Activated naive CD4-positive, alpha-beta T cell treated with anti-CD3 and anti-CD28 coated beads, Interleukin-2, amount 50 U/mL, for 72 hours (primary cell): ENCODE results near the gene PDX1. TPM values are rescaled to one million over a fixed set of nuclear protein-coding genes. Genes with fewer than 3 reads are reported as not detected.

Experiments
- ATAC-seq, 2 donors: fragments of 150-1000 bp; cut with Tn5 transposase; 2 replicates each; pipeline ENCODE4 v1.10.0; 2021; ENCODE audit warnings: mild to moderate bottlenecking in 2 of 2, moderate library complexity in 2 of 2
- DNase-seq, 2 donors: peaks; one replicate each; pipeline ENCODE4 v3.0.0; 2021 to 2022; ENCODE audit warnings: low spot score in 2 of 2
- H3K27ac Mint-ChIP-seq, 2 donors: one replicate each; pipeline ENCODE4 v1.8.0; 2022; ENCODE audit warnings: mild to moderate bottlenecking in 2 of 2, mixed read lengths in 2 of 2
- H3K36me3 Mint-ChIP-seq, 2 donors: one replicate each; pipeline ENCODE4 v1.8.0; 2022; ENCODE audit warnings: mixed read lengths in 2 of 2
- H3K9me3 Mint-ChIP-seq, 2 donors: one replicate each; pipeline ENCODE4 v1.8.0; 2022; ENCODE audit warnings: mixed read lengths in 2 of 2
- total RNA-seq, 2 donors: library from RNA; stranded (reverse); gene quantifications; one replicate each; pipeline ENCODE4 v1.2.3, GENCODE V29; 2022

PDX1 gene
- total RNA-seq, 2 donors from 2014 or later: not detected

GRCh38 chr13:27920677-27921420, 1.0 kb downstream of the PDX1 start:
- DNase-seq (peak in 1 of 2 donors; percentile 18), ATAC-seq (peak; percentile 20 to 33)
- Mint-ChIP-seq H3K27ac (no peak overlapping the region), H3K36me3 (peaks cover 8 to 9% of the 10 kb centered on the region in 2 donors), H3K9me3 (no peaks in the 10 kb centered on the region)

GRCh38 chr13:27921421-27921960, 1.7 kb downstream of the PDX1 start:
- Mint-ChIP-seq H3K27ac (no peak overlapping the region), H3K9me3 (no peaks in the 10 kb centered on the region), H3K36me3 (peaks cover 8 to 9% of the 10 kb centered on the region in 2 donors)
- ATAC-seq (peak; percentile 56 to 57), DNase-seq (peak in 1 of 2 donors; percentile 48)

- no peak for DNase-seq
- H3K9me3 Mint-ChIP-seq: no peaks in the 10 kb centered on the region
- ATAC-seq: no peak
- H3K27ac Mint-ChIP-seq: no peak overlapping the region
- H3K36me3 Mint-ChIP-seq: peaks cover 8 to 12% of the 10 kb centered on the region in 2 donors
Measured at GRCh38 chr13:27921961-27922882, 2.4 kb downstream of the PDX1 start.

GRCh38 chr13:27922883-27923612, 3.2 kb downstream of the PDX1 start:
- Mint-ChIP-seq H3K27ac (peak overlapping the region in 1 of 2 donors; percentile 27), H3K9me3 (no peaks in the 10 kb centered on the region), H3K36me3 (peaks cover 8 to 19% of the 10 kb centered on the region in 2 donors)
- DNase-seq: peak in 1 of 2 donors; percentile 17
- no peak for ATAC-seq

- Mint-ChIP-seq H3K36me3 (peaks cover 7 to 20% of the 10 kb centered on the region in 2 donors), H3K9me3 (no peaks in the 10 kb centered on the region), H3K27ac (no peak overlapping the region)
- no peak for ATAC-seq
- DNase-seq: peak in 1 of 2 donors; percentile 41
Measured at GRCh38 chr13:27923794-27924528, 4.2 kb downstream of the PDX1 start.

- H3K36me3 Mint-ChIP-seq: peaks cover 7 to 24% of the 10 kb centered on the region in 2 donors
- ATAC-seq (no peak), DNase-seq (no peak)
- H3K27ac Mint-ChIP-seq: no peak overlapping the region
- no peaks in the 10 kb centered on the region for H3K9me3 Mint-ChIP-seq
Measured at GRCh38 chr13:27924529-27925141, 4.8 kb downstream of the PDX1 start.

GRCh38 chr13:27925220-27925991, 5.6 kb downstream of the PDX1 start:
- DNase-seq: no peak
- H3K9me3 Mint-ChIP-seq: no peaks in the 10 kb centered on the region
- H3K27ac Mint-ChIP-seq: peak overlapping the region in 1 of 2 donors; percentile 5
- no peak for ATAC-seq
- peaks cover 7 to 24% of the 10 kb centered on the region in 2 donors for H3K36me3 Mint-ChIP-seq

GRCh38 chr13:27926644-27927434, 7.0 kb downstream of the PDX1 start:
- no peaks in the 10 kb centered on the region for H3K9me3 Mint-ChIP-seq
- H3K36me3 Mint-ChIP-seq: peaks cover 7 to 24% of the 10 kb centered on the region in 2 donors
- peak overlapping the region in 1 of 2 donors; percentile 87 for H3K27ac Mint-ChIP-seq
- no peak for ATAC-seq
- DNase-seq: no peak

GRCh38 chr13:27927444-27928352, 7.9 kb downstream of the PDX1 start:
- ATAC-seq: no peak
- H3K27ac Mint-ChIP-seq: peak overlapping the region in 1 of 2 donors; percentile 87
- no peaks in the 10 kb centered on the region for H3K9me3 Mint-ChIP-seq
- DNase-seq: peak in 1 of 2 donors; percentile 29
- peaks cover 7 to 24% of the 10 kb centered on the region in 2 donors for H3K36me3 Mint-ChIP-seq

- ATAC-seq (no peak), DNase-seq (no peak)
- H3K36me3 Mint-ChIP-seq: peaks cover 7 to 21% of the 10 kb centered on the region in 2 donors
- H3K27ac Mint-ChIP-seq: no peak overlapping the region
- no peaks in the 10 kb centered on the region for H3K9me3 Mint-ChIP-seq
Measured at GRCh38 chr13:27928353-27928804, 8.6 kb downstream of the PDX1 start.

- no peaks in the 10 kb centered on the region for H3K9me3 Mint-ChIP-seq
- no peak for DNase-seq
- no peak for ATAC-seq
- peaks cover 7 to 16% of the 10 kb centered on the region in 2 donors for H3K36me3 Mint-ChIP-seq
- H3K27ac Mint-ChIP-seq: no peak overlapping the region
Measured at GRCh38 chr13:27928805-27929753, 9.3 kb downstream of the PDX1 start.

- H3K27ac Mint-ChIP-seq: no peak overlapping the region
- no peak for ATAC-seq
- no peaks in the 10 kb centered on the region for H3K9me3 Mint-ChIP-seq
- DNase-seq: no peak
- peaks cover 7 to 16% of the 10 kb centered on the region in 2 donors for H3K36me3 Mint-ChIP-seq
Measured at GRCh38 chr13:27929868-27930267, 10.1 kb downstream of the PDX1 start.
